K562 (cell line): ENCODE results near the gene CHMP1A. TPM values are rescaled to one million over a fixed set of nuclear protein-coding genes. Genes with fewer than 3 reads are reported as not detected.

ENCODE experiments used
- ATAC-seq: fragments of 200-7000 bp; cut with Tn5 transposase; 3 replicates; pipeline ENCODE4 v1.9.1; 2020; ENCODE audit warnings: moderate library complexity
- BruUV-seq: library from RNA; stranded (reverse); fragments of 400-500 nt; replicated peaks from 2 replicates; lab custom pipeline; 2021; lab: Mats Ljungman, UMichigan
- CTCF ChIA-PET: fragments of 300-600 bp; formaldehyde crosslinking; extraction: SDS; loops from one replicate; lab custom pipeline; 2021; ENCODE audit warnings: low intra/inter-chr PET ratio; lab: Yijun Ruan, JAX
- POLR2A ChIA-PET: fragments of 300-600, 350-650 bp; sonication (Branson Sonifier 250); formaldehyde crosslinking; extraction: SDS; loops from one replicate; lab custom pipeline; 2021; ENCODE audit warnings: antibody characterized with exemption, inconsistent platforms; lab: Yijun Ruan, JAX
- DNase-seq, 4 experiments: peaks; one replicate each; pipeline versions ENCODE4 v3.0.0 to v3.0.0-alpha.2; 2011 to 2018; ENCODE audit warnings: low spot score in 3 of 4, mixed read lengths in 3 of 4; ENCODE audit errors: extremely low read depth in 1 of 4
- FAIRE-seq: peaks from 2 replicates; lab custom pipeline; 2011; peaks lifted over from hg19 to GRCh38; lab: Jason Lieb, UNC
- H2AFZ ChIP-seq: 2 replicates; pipeline ENCODE4 v1.6.0; 2011; ENCODE audit warnings: low read depth, low read length, control low read depth, inconsistent platforms
- H3K27ac ChIP-seq: fragments of 200-600 bp; 3 replicates; pipeline ENCODE4 v1.8.0; 2011; ENCODE audit warnings: low read depth, mild to moderate bottlenecking, control low read depth, inconsistent platforms, low read length, moderate library complexity, mixed read lengths; ENCODE audit errors: extremely low read depth
- H3K27me3 ChIP-seq, 2 experiments: fragments of 300-600 bp in 1 of 2; 2 replicates in 1 of 2; 3 replicates in 1 of 2; pipeline versions ENCODE4 v1.6.0 to v1.8.0; 2011; ENCODE audit warnings: inconsistent platforms in 2 of 2, low read length in 2 of 2, mild to moderate bottlenecking in 1 of 2, mixed read lengths in 1 of 2, moderate library complexity in 1 of 2; ENCODE audit not compliant: control insufficient read depth in 2 of 2, insufficient read depth in 2 of 2
- H3K36me3 ChIP-seq: fragments of 300-600 bp; 3 replicates; pipeline ENCODE4 v1.8.0; 2011; ENCODE audit warnings: mild to moderate bottlenecking, low read length, inconsistent platforms; ENCODE audit not compliant: control insufficient read depth, insufficient read depth
- H3K4me1 ChIP-seq, 2 experiments: fragments of 200-600 bp in 1 of 2; replicated peaks in 1 of 2; 2 replicates in 1 of 2; 3 replicates in 1 of 2; pipeline versions ENCODE4 v1.5.1 to v1.8.0; 2011; ENCODE audit warnings: inconsistent platforms in 2 of 2, low read length in 2 of 2, mild to moderate bottlenecking in 1 of 2, mixed read lengths in 1 of 2, moderate library complexity in 1 of 2; ENCODE audit not compliant: control insufficient read depth in 2 of 2, insufficient read depth in 2 of 2
- H3K4me2 ChIP-seq: 2 replicates; pipeline ENCODE4 v1.6.1; 2011; ENCODE audit warnings: low read length, control low read depth, inconsistent platforms, mixed read lengths; ENCODE audit not compliant: insufficient read depth
- H3K4me3 ChIP-seq: fragments of 200-600 bp; sonication (generic), shearing (Covaris generic); 2 replicates; pipeline ENCODE4 v1.5.1; 2016; ENCODE audit warnings: control low read depth, inconsistent platforms
- H3K79me2 ChIP-seq: fragments of 200-600 bp; 3 replicates; pipeline ENCODE4 v1.8.0; 2011; ENCODE audit warnings: low read length, inconsistent platforms; ENCODE audit not compliant: control insufficient read depth, insufficient read depth
- H3K9ac ChIP-seq, 2 experiments: 2 replicates each; pipeline versions ENCODE4 v1.6.0 to v1.6.1; 2011; ENCODE audit warnings: low read depth in 2 of 2, low read length in 2 of 2, control low read depth in 1 of 2, inconsistent platforms in 1 of 2, mild to moderate bottlenecking in 1 of 2, mixed read lengths in 1 of 2; ENCODE audit not compliant: insufficient read depth in 1 of 2
- H3K9me1 ChIP-seq: one replicate; pipeline ENCODE4 v1.6.0; 2011; ENCODE audit warnings: inconsistent platforms, mild to moderate bottlenecking, low read length, moderate library complexity; ENCODE audit not compliant: control insufficient read depth, insufficient read depth
- H3K9me3 ChIP-seq: replicated peaks from 2 replicates; pipeline ENCODE4 v1.5.1; 2011; ENCODE audit warnings: low read depth, low read length, inconsistent platforms; ENCODE audit not compliant: control insufficient read depth, insufficient read depth
- H4K20me1 ChIP-seq: replicated peaks from 2 replicates; pipeline ENCODE4 v1.6.1; 2011; ENCODE audit warnings: low read length, inconsistent platforms, mixed read lengths; ENCODE audit not compliant: control insufficient read depth, insufficient read depth
- ETV1 ChIP-seq: fragments of 450-650 bp; conservative IDR thresholded peaks from 2 replicates; pipeline ENCODE4 v1.6.1; 2016; ENCODE audit warnings: missing genetic modification characterization, control low read depth, low read depth, missing compliant biosample characterization
- THRA ChIP-seq: fragments of 450-650 bp; IDR thresholded peaks from 2 replicates; pipeline ENCODE4 v1.6.1; 2017; ENCODE audit warnings: mild to moderate bottlenecking, moderate library complexity
- ZBTB11 ChIP-seq, 3 experiments: fragments of 200-800 bp in 1 of 3; fragments of 250-450 bp in 1 of 3; fragments of 450-650 bp in 1 of 3; sonication (Bioruptor Pico) in 1 of 3; sonication (Bioruptor generic) in 1 of 3; formaldehyde crosslinking in 1 of 3; IDR thresholded peaks; 2 replicates each; pipeline versions ENCODE4 v1.6.1 to v1.8.0; 2016 to 2022; ENCODE audit warnings: mild to moderate bottlenecking in 2 of 3, missing genetic modification characterization in 2 of 3, missing compliant biosample characterization in 1 of 3, moderate library complexity in 1 of 3
- WGBS: fragments of 100-300 bp; shearing (Covaris generic); methylation state at CpG from one replicate; pipeline ENCODE4 v1.1.6; 2016; ENCODE audit warnings: low coverage, mixed read lengths; ENCODE audit not compliant: insufficient coverage; ENCODE audit errors: missing lambda C conversion rate; 5-methylcytosine and 5-hydroxymethylcytosine counted together
- in situ Hi-C: fragments of 300-500 bp; cut with MboI; formaldehyde crosslinking; loops from 4 replicates; pipeline ENCODE4 v1.15.0; 2018; ENCODE audit warnings: inconsistent platforms, mixed read lengths
- intact Hi-C: fragments of 100-400 bp; cut with micrococcal nuclease; formaldehyde crosslinking; loops from 2 replicates; pipeline ENCODE4 v1.14.2; 2022
- polyA plus RNA-seq, 8 experiments: library from polyadenylated mRNA; depleted of rRNA in 4 of 8; stranded (reverse) in 5 of 8; unstranded in 3 of 8; fragments of >200 nt; fragmentation: Nextera tagmentation in 2 of 8; fragmentation: Illumina TruSeq in 1 of 8; extraction: Ambion mirVana in 2 of 8; extraction: Trizol in 1 of 8; gene quantifications; 2 replicates each; pipeline versions ENCODE4 v1.2.1 to v1.2.3, GENCODE V29; 2011 to 2014; ENCODE audit warnings: inconsistent platforms in 1 of 8, missing spikeins in 1 of 8
- total RNA-seq, 7 experiments: library from RNA; depleted of rRNA in 6 of 7; stranded (reverse); fragments of >200 nt in 6 of 7; fragmentation: Illumina TruSeq in 2 of 7; extraction: Trizol in 2 of 7; gene quantifications; 2 replicates each; pipeline versions ENCODE4 v1.2.1 to v1.2.3, GENCODE V29; 2011 to 2021; ENCODE audit warnings: low replicate concordance in 1 of 7

The CHMP1A gene
- total and polyA plus RNA-seq, 9 of the 15 experiments (the other 6 are each of a cell fraction or from before 2014, with no cell fraction given): 0.83 to 79.9 (median 45.2) TPM

GRCh38 chr16:89646906-89647305 lies 10.6 kb downstream of the CHMP1A start:
- no TSS peak for BruUV-seq
- Histone ChIP-seq H3K4me2 (no peak overlapping the region), H3K27me3 (no peaks in the 10 kb centered on the region), H3K9me1 (no peaks in the 10 kb centered on the region), H3K9me3 (no peaks in the 10 kb centered on the region), H4K20me1 (no peaks in the 10 kb centered on the region), H3K4me3 (no peak overlapping the region), H3K27ac (no peak overlapping the region)
- in situ Hi-C loops (no loop called here), intact Hi-C loops (loop anchor here (10.0 kb wide), 1 partner anchor 72 kb away; the partner anchor contains the start of gene CPNE7)
- ChIA-PET POLR2A (interaction anchor here (0.9 kb wide), 1 partner anchor 11 kb away, joined by 3 read pairs; the partner anchor contains the start of genes CHMP1A and SPATA33), CTCF (no interaction called here)
- ATAC-seq (no peak), FAIRE-seq (no peak), DNase-seq (no peak)
- 97% methylated on average over 11 of the region's 12 CpGs for WGBS
- TF ChIP-seq ETV1 (no peak), THRA (no peak), ZBTB11 (CRISPR knock-in tag; IDR thresholded peaks at IDR 0.05) (0 out of 6 replicates have a peak, but pooled peaks of 1 of the 3 experiments have one; percentile 18)
- TF ChIP-seq, all 486 proteins: peak for 1
- peaks cover 0 to 33% of the 10 kb centered on the region in 2 experiments; a peak in 3 of 5 replicates for H3K4me1 ChIP-seq
- peaks cover 52% of the 10 kb centered on the region; the same call in 2 of the 3 replicates for H3K36me3 ChIP-seq
- H2AFZ ChIP-seq: no peak overlapping the region
- peaks cover 4% of the 10 kb centered on the region; the same call in 2 of the 3 replicates for H3K79me2 ChIP-seq
- no peak overlapping the region for H3K9ac ChIP-seq
